NCI-H446 (cell line): ENCODE results near the gene LCA5.
"Not testable (repeated sequence)": the region's sequence is repeated elsewhere in the genome, so short reads cannot be mapped to it uniquely, and the experiment has no call there.

Experiments
- DNase-seq, 2 experiments: peaks; one replicate each; lab custom pipeline; 2025; lab: John Stamatoyannopoulos, UW

Gene LCA5

DNA sequence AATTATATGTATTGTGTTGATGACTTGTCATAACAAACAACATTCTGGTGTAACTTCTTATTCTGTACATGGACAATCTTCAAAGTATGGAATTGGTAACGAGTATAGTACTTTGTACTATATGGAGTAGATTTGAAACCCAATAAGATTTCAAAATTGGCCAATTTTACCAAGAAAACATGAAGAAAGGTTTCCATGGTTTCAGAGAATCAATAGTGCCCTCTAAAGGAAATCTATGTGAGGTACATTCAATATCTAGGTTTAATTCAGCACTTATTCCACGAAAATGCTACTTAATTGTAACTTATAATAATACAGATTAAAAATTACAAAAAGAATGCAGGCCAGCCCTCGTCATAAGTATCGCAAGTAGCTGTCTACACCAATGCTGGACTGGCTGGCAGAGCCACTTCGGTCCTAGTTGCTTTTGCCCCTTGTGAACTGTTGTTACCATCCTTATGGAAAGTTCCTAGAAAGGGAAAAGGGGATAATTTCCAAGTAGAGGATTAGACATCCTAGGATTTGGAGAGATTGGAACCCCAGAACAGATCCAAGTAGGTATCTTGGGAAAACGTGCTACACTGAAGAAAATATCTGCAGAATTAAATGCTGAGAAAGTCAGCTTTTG lies 70.9 kb downstream of the LCA5 start:
- peak; percentile 36 to 42 for DNase-seq

DNA sequence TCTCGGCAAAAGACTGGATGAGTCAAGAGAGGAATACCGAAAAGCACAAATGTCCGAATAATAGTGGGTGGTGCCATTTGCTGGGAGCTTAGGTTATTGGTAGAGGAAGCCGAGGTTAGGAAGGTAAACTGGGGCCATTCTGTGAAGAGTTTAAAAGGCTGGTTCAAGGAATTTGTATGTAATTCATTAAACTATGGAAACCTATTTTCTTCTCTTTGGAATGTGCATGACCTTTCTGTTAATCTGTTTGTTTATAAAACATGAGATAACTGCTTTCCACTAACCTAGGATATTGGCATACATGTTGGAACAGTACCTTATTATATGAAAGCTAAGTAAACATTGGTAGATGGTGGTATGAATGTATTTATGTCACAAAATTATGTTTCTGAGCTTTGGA lies 71.8 kb downstream of the LCA5 start:
- no peak for DNase-seq

DNA sequence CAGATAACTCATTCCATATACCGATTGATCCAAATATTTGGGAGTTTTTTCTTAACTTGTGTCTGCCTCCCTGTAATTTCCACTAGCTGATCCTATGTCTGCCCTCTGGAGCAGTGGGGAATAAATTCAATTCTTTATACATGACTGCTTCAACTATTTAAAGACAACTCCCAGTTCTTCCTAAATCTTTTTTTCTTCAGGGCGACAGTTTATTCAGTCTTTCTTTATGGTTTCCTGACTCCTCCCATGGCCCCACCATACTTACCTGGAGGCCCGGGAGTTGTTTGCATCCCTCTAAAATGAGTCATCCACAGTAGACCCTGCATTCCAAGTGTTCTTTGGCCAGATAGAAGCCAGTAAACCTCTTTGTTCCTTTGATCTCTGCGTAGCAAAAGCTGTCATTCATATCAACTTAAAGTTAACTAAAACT lies 73.6 kb downstream of the LCA5 start:
- DNase-seq, result no peak

DNA sequence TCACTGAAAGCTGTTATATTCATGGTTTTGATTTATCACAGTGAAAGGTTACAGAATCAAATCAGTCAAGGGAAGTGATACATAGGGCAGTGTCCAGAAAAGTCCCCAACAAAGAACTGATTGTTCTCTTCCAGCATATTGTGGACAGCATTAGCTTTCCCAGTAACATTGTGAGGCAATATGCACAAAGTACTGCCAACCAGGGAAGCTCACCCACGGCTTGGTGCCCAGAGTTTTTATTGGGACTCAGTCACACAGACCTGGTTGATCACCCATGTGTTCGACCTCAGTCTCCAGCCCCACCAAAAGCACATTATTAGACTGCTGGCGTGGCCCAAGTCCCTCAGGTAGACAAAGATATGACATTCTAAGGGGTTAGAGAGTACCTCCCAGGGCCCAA lies 76.0 kb downstream of the LCA5 start:
- no peak for DNase-seq

DNA sequence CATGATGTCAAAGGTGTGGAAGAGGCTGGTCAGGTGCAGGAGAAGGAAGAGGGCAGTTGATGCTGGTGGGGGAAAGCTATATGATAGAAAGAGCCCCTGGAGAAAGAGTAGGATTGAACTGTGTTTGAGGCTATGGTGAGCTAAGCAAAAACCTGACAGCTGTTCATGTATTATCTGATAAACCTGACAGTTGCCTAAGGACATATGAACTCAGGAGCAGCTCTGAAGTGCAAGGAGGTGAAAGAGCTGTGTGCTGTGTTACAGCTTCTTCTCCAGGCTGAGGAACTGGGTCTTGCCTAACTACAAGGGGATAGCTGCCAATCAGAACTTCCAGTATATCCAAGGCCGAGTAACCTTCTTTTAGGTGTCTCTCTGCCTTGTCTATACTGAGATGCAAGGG lies 81.8 kb downstream of the LCA5 start:
- no peak for DNase-seq

DNA sequence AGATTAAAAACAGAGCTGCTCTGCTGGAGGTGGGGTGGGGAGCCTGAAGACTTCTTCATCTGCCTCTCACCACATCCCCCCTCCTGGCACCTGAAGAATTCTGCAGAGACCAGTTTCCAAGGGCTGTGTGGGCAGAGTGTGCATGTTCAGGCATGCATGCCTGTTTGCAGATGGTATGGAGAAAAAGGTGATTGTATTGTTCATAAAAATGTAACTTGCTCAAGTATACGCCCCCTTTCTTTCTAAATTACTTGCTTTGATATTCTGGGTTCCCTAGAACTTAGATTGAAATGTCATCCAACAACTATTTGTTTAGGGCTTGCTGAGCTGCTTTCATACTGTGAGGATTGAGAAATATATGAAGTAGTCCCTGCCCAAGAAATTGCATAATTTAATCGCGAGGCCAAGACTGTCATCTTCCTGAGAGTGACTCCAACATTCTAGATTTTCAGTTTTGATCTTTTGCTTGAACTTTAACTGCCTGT lies 83.6 kb downstream of the LCA5 start:
- no peak for DNase-seq

DNA sequence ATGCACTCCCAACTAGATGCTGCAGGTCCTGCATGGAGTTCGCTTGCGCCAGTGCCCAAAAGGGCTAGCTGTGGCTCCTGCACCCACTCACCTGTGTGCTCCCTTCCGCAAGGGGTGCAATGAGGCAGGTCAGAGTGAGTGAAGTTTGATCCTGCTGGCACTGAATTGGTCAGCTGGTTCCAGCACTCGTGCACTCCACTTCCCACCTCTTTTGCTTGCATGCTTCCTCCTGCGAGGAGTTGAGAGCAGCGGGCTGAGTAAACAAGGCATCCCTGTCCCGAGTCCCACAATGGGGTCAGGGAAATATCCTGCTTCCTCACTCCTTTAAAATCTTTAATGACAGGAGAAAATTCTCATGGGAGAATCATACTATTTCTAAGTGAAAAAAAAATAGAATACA lies 86.2 kb downstream of the LCA5 start:
- DNase-seq, result no peak

DNA sequence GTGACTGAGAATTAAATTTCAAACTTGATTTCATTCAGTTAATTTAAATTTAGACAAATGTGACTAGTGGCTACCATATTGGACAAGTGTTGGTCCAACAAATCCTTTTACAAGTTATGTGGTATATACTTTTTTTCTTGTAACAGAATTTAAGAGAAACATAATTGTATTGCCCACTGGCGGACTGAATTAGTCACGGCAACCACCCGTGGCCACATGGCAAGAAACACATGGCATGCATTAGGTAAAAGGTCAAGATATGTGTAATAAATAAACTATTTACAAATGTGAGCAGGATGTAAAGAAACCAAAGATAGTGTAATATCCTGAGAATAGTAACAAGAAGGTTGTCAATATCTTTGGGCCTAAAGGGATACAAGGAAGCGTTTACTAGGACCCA lies 91.2 kb downstream of the LCA5 start:
- DNase-seq, result no peak

DNA sequence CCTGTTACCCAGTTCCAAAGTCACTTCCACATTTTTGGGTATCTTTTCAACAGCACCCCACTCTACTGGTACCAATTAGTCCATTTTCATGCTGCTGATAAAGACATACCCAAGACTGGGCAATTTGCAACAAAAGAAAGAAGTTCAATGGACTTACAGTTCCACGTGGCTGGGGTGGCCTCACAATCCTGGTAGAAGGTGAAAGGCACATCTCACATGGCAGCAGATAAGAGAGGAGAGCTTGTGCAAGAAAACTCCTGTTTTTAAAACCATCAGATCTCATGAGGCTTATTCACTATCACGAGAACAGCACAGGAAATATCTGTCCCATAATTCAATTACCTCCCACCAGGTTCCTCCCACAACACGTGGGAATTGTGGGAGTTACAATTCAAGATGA lies 93.4 kb downstream of the LCA5 start:
- not testable (repeated sequence) for DNase-seq

DNA sequence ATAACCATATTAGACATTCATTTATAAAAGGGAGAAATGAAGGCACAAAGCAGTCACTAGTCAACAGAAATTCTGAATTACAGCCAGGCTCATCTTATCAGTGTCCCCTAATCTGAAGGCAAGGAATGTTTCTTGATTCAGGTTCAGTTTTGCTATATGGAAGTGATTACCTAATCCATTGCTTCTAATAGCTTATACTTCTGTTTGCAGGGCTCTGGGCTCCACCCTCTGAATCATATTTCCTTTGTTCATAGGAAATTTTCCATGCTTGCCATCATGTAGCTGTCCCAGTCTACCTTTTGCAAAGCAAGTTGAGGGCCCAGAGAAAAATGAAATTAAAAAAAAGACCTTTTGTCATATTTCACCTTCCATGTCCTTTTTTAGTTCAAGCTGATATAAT lies 96.0 kb downstream of the LCA5 start:
- no peak for DNase-seq

DNA sequence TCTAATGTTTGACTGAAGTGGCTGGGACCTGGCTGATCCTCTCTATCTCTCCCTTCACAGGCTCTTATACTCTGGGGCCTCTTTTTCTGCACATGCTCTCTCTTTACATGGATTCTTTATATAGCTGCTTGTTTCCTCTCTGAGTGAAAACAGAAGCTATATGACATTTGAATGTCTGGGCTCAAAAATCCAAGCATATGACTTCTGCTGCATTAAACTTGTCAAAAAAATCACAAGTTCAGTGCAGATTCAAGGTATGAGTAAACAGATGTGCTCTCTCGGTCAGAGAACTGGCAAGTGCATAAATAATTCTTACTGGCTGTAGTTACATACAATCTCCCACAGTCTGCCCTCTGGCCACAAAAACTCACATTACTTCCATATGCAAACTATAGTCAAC lies 96.6 kb downstream of the LCA5 start:
- no peak for DNase-seq

DNA sequence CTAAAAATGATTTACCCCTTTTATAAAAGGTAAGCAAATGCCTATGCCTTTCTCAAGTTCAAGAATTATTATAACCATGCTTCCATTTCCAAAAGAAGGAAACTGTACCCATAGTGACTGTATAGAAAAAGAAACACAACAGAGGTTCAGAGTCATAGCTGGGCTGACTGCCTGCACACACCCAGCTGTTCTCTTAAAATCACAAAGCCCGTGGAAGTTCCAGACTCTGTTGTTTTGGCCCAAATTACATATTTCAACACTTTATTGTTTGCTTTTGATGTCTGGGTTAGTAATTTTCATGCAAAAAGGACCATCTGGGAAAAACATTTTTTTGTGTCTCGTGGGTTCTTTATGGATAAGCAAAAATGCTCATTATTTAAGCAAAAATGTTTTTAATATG lies 99.2 kb downstream of the LCA5 start:
- no peak for DNase-seq

DNA sequence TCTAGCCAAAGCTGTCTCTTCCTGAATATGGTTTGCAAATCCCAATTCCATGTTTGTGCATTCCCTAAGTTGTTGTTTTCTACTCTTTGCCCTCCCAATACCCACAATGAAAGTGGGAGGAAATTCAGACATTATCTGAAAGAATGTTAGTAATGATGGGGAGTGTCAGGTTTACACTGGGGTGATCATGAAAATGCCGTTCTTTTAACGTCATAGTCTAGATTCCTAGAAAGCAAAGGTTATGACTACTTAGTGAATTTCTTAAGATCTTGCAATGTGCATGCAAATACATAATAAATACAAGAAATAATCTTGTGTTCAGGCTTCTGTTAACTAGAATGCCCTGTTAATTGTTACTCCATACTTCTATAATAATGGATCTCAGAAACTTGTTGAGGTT lies 101.0 kb downstream of the LCA5 start:
- no peak for DNase-seq

DNA sequence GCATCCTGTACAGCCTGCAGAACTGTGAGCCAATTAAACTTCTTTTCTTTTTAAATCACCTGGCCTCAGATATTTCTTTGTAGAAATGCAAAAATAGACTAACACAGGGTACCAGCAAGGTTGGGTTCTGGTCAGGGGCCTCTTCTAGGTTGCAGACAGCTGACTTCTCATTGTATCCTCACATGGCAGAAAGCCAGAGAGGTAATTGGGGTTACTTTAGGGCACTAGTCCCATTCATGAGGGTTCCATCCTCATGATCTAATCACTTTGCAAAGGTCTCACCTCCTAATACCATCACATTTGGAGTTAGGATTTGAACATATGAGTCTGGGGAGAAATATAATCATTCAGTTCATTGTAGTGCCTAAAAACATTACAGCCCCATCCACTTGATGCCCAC lies 101.5 kb downstream of the LCA5 start:
- DNase-seq, result no peak
